HepG2 (cell line): ENCODE results near the gene SEH1L. TPM values are rescaled to one million over a fixed set of nuclear protein-coding genes. Genes with fewer than 3 reads are reported as not detected.

Experiments used
- ATAD3A ChIP-seq: sonication (generic); formaldehyde crosslinking; IDR thresholded peaks from 2 replicates; pipeline ENCODE4 v1.4.0; 2020; ENCODE audit warnings: missing genetic modification reagents
- CEBPB ChIP-seq: IDR thresholded peaks from 2 replicates; pipeline ENCODE4 v1.6.1; 2011; ENCODE audit warnings: low read depth, low read length, improper control_type of control experiment, borderline replicate concordance
- HMGA1 ChIP-seq: sonication (generic); formaldehyde crosslinking; conservative IDR thresholded peaks from 2 replicates; pipeline ENCODE4 v1.4.0; 2020; ENCODE audit warnings: missing genetic modification reagents
- HMGXB4 ChIP-seq, 2 experiments: sonication (generic) in 1 of 2; formaldehyde crosslinking in 1 of 2; IDR thresholded peaks; 2 replicates each; pipeline versions ENCODE4 v1.4.0 to v1.6.1; 2018 to 2020; ENCODE audit warnings: missing genetic modification reagents in 2 of 2, borderline replicate concordance in 1 of 2, low read depth in 1 of 2, mild to moderate bottlenecking in 1 of 2, missing biosample characterization in 1 of 2
- KLF12 ChIP-seq: sonication (generic); formaldehyde crosslinking; IDR thresholded peaks from 2 replicates; pipeline ENCODE4 v1.4.0; 2020; ENCODE audit warnings: missing genetic modification reagents, borderline replicate concordance
- MYNN ChIP-seq: sonication (generic); formaldehyde crosslinking; IDR thresholded peaks from 2 replicates; pipeline ENCODE4 v1.4.0; 2020; ENCODE audit warnings: mild to moderate bottlenecking, low read depth, missing genetic modification reagents
- NR2F6 ChIP-seq, 2 experiments: IDR thresholded peaks; 2 replicates each; pipeline ENCODE4 v1.6.1; 2016; ENCODE audit warnings: antibody characterized with exemption in 1 of 2, mild to moderate bottlenecking in 1 of 2
- SNAPC4 ChIP-seq: sonication (generic); formaldehyde crosslinking; IDR thresholded peaks from 2 replicates; pipeline ENCODE4 v1.4.0; 2020; ENCODE audit warnings: mild to moderate bottlenecking, missing genetic modification reagents
- STAT5B ChIP-seq: sonication (generic); formaldehyde crosslinking; IDR thresholded peaks from 2 replicates; pipeline ENCODE4 v1.4.0; 2020; ENCODE audit warnings: missing genetic modification reagents
- TFE3 ChIP-seq: IDR thresholded peaks from 2 replicates; pipeline ENCODE4 v1.6.1; 2016
- ZKSCAN1 ChIP-seq: fragments of 150-350 bp; IDR thresholded peaks from 2 replicates; pipeline ENCODE4 v1.6.1; 2014; ENCODE audit warnings: low read length
- ZNF143 ChIP-seq: sonication (generic); formaldehyde crosslinking; IDR thresholded peaks from 2 replicates; pipeline ENCODE4 v1.4.0; 2020; ENCODE audit warnings: missing genetic modification reagents
- ZNF280D ChIP-seq: sonication (generic); formaldehyde crosslinking; IDR thresholded peaks from 2 replicates; pipeline ENCODE4 v1.5.1; 2020; ENCODE audit warnings: mild to moderate bottlenecking, missing genetic modification reagents
- ZNF343 ChIP-seq: sonication (generic); formaldehyde crosslinking; IDR thresholded peaks from 2 replicates; pipeline ENCODE4 v1.4.0; 2020; ENCODE audit warnings: mild to moderate bottlenecking, missing genetic modification reagents
- polyA plus RNA-seq, 8 experiments: library from polyadenylated mRNA; depleted of rRNA in 3 of 8; stranded (reverse) in 7 of 8; unstranded in 1 of 8; fragments of >200 nt; fragmentation: Illumina TruSeq in 4 of 8; extraction: Trizol in 4 of 8; gene quantifications; 2 replicates each; pipeline versions ENCODE4 v1.2.1 to v1.2.3, GENCODE V29; 2011 to 2016; ENCODE audit warnings: low read depth in 4 of 8, missing spikeins in 1 of 8, mixed read lengths in 1 of 8; ENCODE audit not compliant: insufficient read depth in 1 of 8
- total RNA-seq, 5 experiments: library from RNA; depleted of rRNA; stranded (reverse); fragments of >200 nt; fragmentation: Illumina TruSeq; extraction: Trizol; gene quantifications; 2 replicates each; pipeline ENCODE4 v1.2.3, GENCODE V29; 2016; ENCODE audit warnings: low read depth in 1 of 5
- TF ChIP-seq, protein P1 (sequence below): sonication (generic); formaldehyde crosslinking; IDR thresholded peaks from 2 replicates; pipeline ENCODE4 v1.5.1; 2020; ENCODE audit warnings: missing genetic modification reagents, mild to moderate bottlenecking, borderline replicate concordance

The SEH1L gene
- total and polyA plus RNA-seq, 2 of the 13 experiments (the other 11 are each of a cell fraction or from before 2014, with no cell fraction given): 59.6 to 63.5 TPM

DNA sequence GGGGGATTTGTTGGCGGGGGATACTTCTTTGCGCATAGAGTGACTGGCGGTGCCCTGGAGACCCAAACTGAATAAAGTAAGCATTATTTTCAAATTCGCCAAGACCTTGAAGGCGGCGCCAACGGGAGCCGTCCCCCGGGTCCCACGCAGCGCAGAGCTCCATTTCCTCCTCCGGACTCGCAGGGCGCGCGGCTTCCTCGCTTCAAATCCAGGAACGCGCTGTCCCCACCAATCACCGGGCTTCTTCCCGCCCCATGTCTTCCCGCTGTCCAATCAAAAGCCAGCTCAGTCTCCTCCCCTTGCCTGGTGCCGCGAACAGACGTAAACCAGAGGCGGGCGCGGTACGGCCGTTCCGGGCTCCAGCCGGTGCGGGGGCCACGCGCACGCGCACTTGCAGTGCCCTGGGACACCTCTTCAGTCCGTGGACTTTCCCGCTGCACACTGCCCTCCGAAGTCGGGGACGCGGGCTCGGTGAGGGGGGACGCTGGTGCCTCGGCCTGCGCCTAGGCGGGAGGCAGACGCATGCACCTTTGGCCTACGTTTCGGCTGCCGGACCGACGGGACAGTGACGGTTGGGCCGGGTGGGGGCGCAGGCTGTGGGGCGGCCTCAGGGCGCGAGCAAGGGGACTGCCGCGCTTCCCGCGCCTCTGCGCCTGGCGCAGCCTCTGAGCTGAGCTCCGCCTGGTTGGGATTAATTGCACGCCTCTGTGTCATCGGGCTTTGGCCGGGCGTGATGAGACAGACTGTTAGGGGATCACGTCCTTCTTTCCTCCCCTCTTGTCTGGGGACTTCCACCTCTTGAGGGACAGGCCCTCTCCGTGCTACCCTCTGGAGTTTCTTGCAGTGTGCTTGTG is 43.4 kb downstream of the SEH1L start, which contains the start of gene CEP192 (continued):
- peak; percentile 59; the same call in 1 of the 2 replicates for TF ChIP-seq SNAPC4
- TF ChIP-seq ZNF280D (CRISPR knock-in tag): peak; percentile 98
- peak; percentile 47; the same call in 1 of the 2 replicates for TF ChIP-seq TFE3 (CRISPR knock-in tag)
- TF ChIP-seq ZKSCAN1: no peak
- TF ChIP-seq HMGA1 (CRISPR knock-in tag): no peak
- TF ChIP-seq ZNF343 (CRISPR knock-in tag): peak; percentile 71; the same call in 1 of the 2 replicates
- TF ChIP-seq, protein P1, sequence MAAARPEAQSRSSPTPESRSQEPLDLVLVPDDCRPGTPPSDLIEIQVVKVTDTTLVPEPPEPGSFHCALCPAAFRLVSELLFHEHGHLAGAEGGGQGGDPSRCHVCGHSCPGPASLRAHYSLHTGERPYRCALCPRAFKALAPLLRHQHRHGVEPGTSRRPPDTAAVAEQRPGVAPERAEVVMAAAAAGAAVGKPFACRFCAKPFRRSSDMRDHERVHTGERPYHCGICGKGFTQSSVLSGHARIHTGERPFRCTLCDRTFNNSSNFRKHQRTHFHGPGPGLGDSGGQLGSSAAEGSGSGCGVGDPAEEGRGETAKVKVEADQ (CRISPR knock-in tag): peak; percentile 90
- peak; percentile 85; the same call in 1 of the 2 replicates for TF ChIP-seq ATAD3A
- TF ChIP-seq CEBPB: no peak
- TF ChIP-seq STAT5B (CRISPR knock-in tag): no peak
- TF ChIP-seq HMGXB4 (CRISPR knock-in tag; IDR thresholded peaks at IDR 0.05; ENCODE audit: borderline replicate concordance in 1 of 2, low read depth in 1 of 2): peak; percentile 88 to 92
- TF ChIP-seq KLF12: peak; percentile 38; the same call in 1 of the 2 replicates
- peak; percentile 64 for TF ChIP-seq ZNF143 (CRISPR knock-in tag)
- no peak; the same call in 1 of the 2 replicates for TF ChIP-seq MYNN (CRISPR knock-in tag)
- TF ChIP-seq NR2F6 (IDR thresholded peaks at IDR 0.05): no peak
- peak; percentile 68 for TF ChIP-seq NR2F6 (CRISPR knock-in tag; IDR thresholded peaks at IDR 0.05)
